OCI-LY7 (cell line): ENCODE measurements around the gene NAA40.

Source experiments
- EZH2phosphoT487 ChIP-seq: fragments of 200-600 bp; sonication (generic); IDR thresholded peaks from 2 replicates; pipeline ENCODE4 v1.6.1; 2018; ENCODE audit warnings: low read depth, borderline replicate concordance, mild to moderate bottlenecking, mixed run types, antibody characterized with exemption, low read length, moderate library complexity, mixed read lengths
- TF ChIP-seq, protein P1 (sequence below): fragments of 200-600 bp; sonication (generic); conservative IDR thresholded peaks from 2 replicates; pipeline ENCODE4 v1.5.1; 2014; ENCODE audit warnings: mild to moderate bottlenecking, antibody characterized with exemption, low read length, moderate library complexity, mixed read lengths

DNA sequence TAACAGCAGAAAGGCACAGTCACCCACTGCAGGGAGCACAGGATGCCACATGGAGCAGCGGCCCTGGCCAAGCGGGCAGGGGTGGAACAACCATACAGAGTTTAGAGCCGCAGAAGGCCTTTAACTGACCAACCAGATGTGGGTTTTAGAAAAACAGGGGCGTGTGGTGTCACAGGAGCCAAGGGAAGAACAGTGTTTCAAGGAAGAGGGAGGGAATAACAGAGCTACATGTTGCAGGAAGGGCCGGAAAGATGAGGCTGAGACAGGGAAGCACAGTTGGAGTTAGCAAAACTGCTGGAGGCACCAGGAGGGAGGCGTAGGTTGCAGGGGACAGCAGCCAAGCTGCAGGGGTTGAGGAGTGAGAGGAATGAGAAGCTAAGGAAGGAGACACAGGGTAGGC, 7.8 kb upstream of the NAA40 start:
- TF ChIP-seq, protein P1, sequence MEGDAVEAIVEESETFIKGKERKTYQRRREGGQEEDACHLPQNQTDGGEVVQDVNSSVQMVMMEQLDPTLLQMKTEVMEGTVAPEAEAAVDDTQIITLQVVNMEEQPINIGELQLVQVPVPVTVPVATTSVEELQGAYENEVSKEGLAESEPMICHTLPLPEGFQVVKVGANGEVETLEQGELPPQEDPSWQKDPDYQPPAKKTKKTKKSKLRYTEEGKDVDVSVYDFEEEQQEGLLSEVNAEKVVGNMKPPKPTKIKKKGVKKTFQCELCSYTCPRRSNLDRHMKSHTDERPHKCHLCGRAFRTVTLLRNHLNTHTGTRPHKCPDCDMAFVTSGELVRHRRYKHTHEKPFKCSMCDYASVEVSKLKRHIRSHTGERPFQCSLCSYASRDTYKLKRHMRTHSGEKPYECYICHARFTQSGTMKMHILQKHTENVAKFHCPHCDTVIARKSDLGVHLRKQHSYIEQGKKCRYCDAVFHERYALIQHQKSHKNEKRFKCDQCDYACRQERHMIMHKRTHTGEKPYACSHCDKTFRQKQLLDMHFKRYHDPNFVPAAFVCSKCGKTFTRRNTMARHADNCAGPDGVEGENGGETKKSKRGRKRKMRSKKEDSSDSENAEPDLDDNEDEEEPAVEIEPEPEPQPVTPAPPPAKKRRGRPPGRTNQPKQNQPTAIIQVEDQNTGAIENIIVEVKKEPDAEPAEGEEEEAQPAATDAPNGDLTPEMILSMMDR, result no peak
- TF ChIP-seq EZH2phosphoT487, result no peak
